Small intestine (tissue), 4 donors: ENCODE data around the gene MMP1. TPM values are rescaled to one million over a fixed set of nuclear protein-coding genes. Genes with fewer than 3 reads are reported as not detected.

Experiments used
- polyA plus RNA-seq, 4 donors: library from polyadenylated mRNA; stranded (reverse) in 3 of 4; unstranded in 1 of 4; fragments of 200-250 nt in 3 of 4; fragments of 120-200 nt in 1 of 4; gene quantifications; one replicate each; pipeline versions ENCODE4 v1.2.1 to v1.2.3, GENCODE V29; 2013
- donor health status: healthy with polysubstance abuse.
- donor health status: Bipolar disorder and iron deficiency.
- donor health status: healthy.

MMP1 gene
- polyA plus RNA-seq, 4 donors, result 0.45 to 63.4 (median 3.7) TPM

Other genes with a start within 250 kb of the MMP1 start
- gene MMP20, start 172.8 kb downstream of the MMP1 start, polyA plus RNA-seq, result under 1 TPM in 1 of 4 donors, not detected in 3; 0.03 TPM
- under 1 TPM in 2 of 4 donors, not detected in 2; 0.06 to 0.21 TPM for gene MMP27, start 92.4 kb downstream of the MMP1 start, polyA plus RNA-seq
- under 1 TPM in 3 of 4 donors, not detected in 1; 0.03 to 0.67 (median 0.18) TPM for gene MMP8, start 73.2 kb downstream of the MMP1 start, polyA plus RNA-seq
- 1 to 10 TPM in 1 of 4 donors, under 1 TPM in 1, not detected in 2; 0.37 to 4.9 TPM for gene MMP10, start 17.5 kb downstream of the MMP1 start, polyA plus RNA-seq
- 10 to 100 TPM in 1 of 4 donors, 1 to 10 TPM in 1, under 1 TPM in 1, not detected in 1; 0.03 to 28.2 (median 1.1) TPM for gene MMP3, start 45.4 kb upstream of the MMP1 start, polyA plus RNA-seq
- gene MMP12, start 76.8 kb upstream of the MMP1 start, polyA plus RNA-seq, result 1 to 10 TPM in 1 of 4 donors, under 1 TPM in 1, not detected in 2; 0.81 to 3.3 TPM
- under 1 TPM in 1 of 4 donors, not detected in 3; 0.32 TPM for gene MMP13, start 157.6 kb upstream of the MMP1 start, polyA plus RNA-seq